ENCODE measurements around the gene CLDN19. TPM values are rescaled to one million over a fixed set of nuclear protein-coding genes. Genes with fewer than 3 reads are reported as not detected.

Gene CLDN19
- total and polyA plus RNA-seq, 4 donors: 0.14 to 5.1 TPM; not detected in 2

DNA sequence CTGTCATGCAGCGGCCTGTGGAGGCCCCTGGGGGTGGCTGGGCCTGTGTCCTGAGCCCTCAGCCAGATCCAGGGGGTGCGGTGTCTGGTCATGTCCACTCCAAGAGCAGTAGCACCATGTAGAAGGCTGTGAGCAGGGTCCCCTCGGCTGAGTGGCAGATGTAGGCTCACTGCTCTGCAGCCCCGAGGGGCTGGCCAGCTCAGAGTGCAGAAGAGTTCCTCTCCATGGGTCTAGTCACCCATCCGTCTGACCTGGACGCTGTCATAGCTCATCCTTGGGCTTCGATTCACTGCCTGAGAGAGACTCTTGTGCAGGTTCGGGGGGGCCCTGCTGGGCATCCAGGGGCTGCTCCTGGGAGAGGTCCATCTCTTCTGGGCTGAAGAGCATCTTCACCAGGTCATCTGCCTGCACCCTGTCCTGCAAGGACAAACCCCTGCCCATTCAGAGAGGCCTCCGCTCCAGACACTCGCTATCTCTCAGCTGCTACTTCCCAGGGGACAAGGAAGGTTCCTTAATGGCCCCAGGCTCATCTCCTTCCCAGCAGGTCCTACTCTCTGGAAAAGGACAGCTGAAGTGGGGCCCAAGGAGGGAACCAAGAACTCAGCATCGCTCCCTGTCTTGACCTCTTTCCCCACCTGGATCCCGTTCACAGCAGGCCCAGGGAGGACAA, 6.5 kb upstream of the CLDN19 start:
- no peak overlapping the region for H3K9ac ChIP-seq (ENCODE audit: low read depth in 1 of 2, low read length in 2 of 2)
- DNase-seq (ENCODE audit: low spot score): no peak
- H3K9me3 ChIP-seq (ENCODE audit: control insufficient read depth in 4 of 4, low read length in 3 of 4): no peaks in the 10 kb centered on the region
- H3K4me3 ChIP-seq (ENCODE audit: low read depth in 1 of 3, low read length in 3 of 3): no peak overlapping the region
- peaks cover 5 to 43% (median 17%) of the 10 kb centered on the region in 4 donors for H3K36me3 ChIP-seq (ENCODE audit: control insufficient read depth in 4 of 4, insufficient read depth in 3 of 4, low read depth in 1 of 4, low read length in 3 of 4)
- H3K4me1 ChIP-seq (ENCODE audit: control insufficient read depth in 4 of 4, insufficient read depth in 4 of 4, low read length in 3 of 4): no peaks in the 10 kb centered on the region
- TF ChIP-seq SP1 (IDR thresholded peaks at IDR 0.05): no peak
- no peak for TF ChIP-seq GABPA (IDR thresholded peaks at IDR 0.05 in 1 of 2, conservative IDR thresholded peaks at IDR 0.05 in 1 of 2)
- no peak for TF ChIP-seq HNF4A (conservative IDR thresholded peaks at IDR 0.05)
- no peak for TF ChIP-seq JUND (IDR thresholded peaks at IDR 0.05)
- no peak for TF ChIP-seq YY1 (IDR thresholded peaks at IDR 0.05)
- no peak overlapping the region for H3K27ac ChIP-seq (ENCODE audit: low read depth in 1 of 2, low read length in 2 of 2)
- 95% methylated on average over 12 of the region's 12 CpGs for WGBS
- no peaks in the 10 kb centered on the region for H3K27me3 ChIP-seq (ENCODE audit: control insufficient read depth in 4 of 4, insufficient read depth in 4 of 4, low read length in 3 of 4)

DNA sequence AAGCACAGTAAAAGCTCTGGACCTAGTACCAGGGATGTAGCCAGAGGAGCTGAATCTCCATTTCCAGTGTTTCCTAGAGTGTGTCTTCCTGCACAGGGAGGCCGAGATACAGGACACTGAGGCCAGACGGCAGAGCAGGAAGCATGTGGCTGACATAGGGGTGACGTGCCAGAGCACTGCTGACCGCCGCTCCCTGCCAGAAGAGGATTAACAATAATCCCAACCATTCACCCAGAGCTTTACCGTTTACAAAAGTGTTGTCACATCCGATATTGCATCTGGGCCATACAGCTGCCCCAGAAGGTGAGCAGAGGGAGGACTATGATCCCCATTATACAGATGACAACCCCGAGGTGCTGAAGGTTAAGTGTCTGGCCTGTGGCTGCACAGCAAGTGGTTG, 5.8 kb upstream of the CLDN19 start:
- Histone ChIP-seq H3K4me1 (ENCODE audit: control insufficient read depth in 4 of 4, insufficient read depth in 4 of 4, low read length in 3 of 4) (no peaks in the 10 kb centered on the region), H3K27ac (ENCODE audit: low read depth in 1 of 2, low read length in 2 of 2) (no peak overlapping the region), H3K27me3 (ENCODE audit: control insufficient read depth in 4 of 4, insufficient read depth in 4 of 4, low read length in 3 of 4) (no peaks in the 10 kb centered on the region), H3K36me3 (ENCODE audit: control insufficient read depth in 4 of 4, insufficient read depth in 3 of 4, low read depth in 1 of 4, low read length in 3 of 4) (peaks cover 5 to 43% (median 17%) of the 10 kb centered on the region in 4 donors), H3K4me3 (ENCODE audit: low read depth in 1 of 3, low read length in 3 of 3) (no peak overlapping the region), H3K9me3 (ENCODE audit: control insufficient read depth in 4 of 4, low read length in 3 of 4) (no peaks in the 10 kb centered on the region), H3K9ac (ENCODE audit: low read depth in 1 of 2, low read length in 2 of 2) (no peak overlapping the region)
- TF ChIP-seq HNF4G (IDR thresholded peaks at IDR 0.05): no peak
- DNase-seq (ENCODE audit: low spot score): no peak
- WGBS: 84% methylated on average over 8 of the region's 8 CpGs

DNA sequence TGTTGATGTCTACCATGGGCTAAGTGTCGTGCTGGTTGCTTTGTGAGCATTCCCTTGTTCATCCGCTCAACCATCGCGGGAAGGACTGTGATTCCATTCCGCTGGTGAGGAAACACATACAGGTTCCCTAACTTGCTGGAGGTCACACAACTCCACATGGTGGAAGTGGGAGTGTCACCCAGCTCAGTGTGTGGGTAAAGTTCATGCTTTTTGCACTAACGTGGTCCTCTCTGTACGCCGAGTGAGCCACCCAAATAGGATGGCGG, 4.0 kb upstream of the CLDN19 start:
- Histone ChIP-seq H3K9ac (ENCODE audit: low read depth in 1 of 2, low read length in 2 of 2) (no peak overlapping the region), H3K4me3 (ENCODE audit: low read depth in 1 of 3, low read length in 3 of 3) (no peak overlapping the region), H3K27me3 (ENCODE audit: control insufficient read depth in 4 of 4, insufficient read depth in 4 of 4, low read length in 3 of 4) (no peaks in the 10 kb centered on the region), H3K9me3 (ENCODE audit: control insufficient read depth in 4 of 4, low read length in 3 of 4) (no peaks in the 10 kb centered on the region), H3K27ac (ENCODE audit: low read depth in 1 of 2, low read length in 2 of 2) (no peak overlapping the region), H3K4me1 (ENCODE audit: control insufficient read depth in 4 of 4, insufficient read depth in 4 of 4, low read length in 3 of 4) (peaks cover 2 to 7% (median 5%) of the 10 kb centered on the region in 4 donors), H3K36me3 (ENCODE audit: control insufficient read depth in 4 of 4, insufficient read depth in 3 of 4, low read depth in 1 of 4, low read length in 3 of 4) (peaks cover 3 to 31% (median 10%) of the 10 kb centered on the region in 4 donors)
- TF ChIP-seq EGR1 (IDR thresholded peaks at IDR 0.05; ENCODE audit: low read depth in 2 of 2) (no peak), GABPA (IDR thresholded peaks at IDR 0.05 in 1 of 2, conservative IDR thresholded peaks at IDR 0.05 in 1 of 2) (no peak), HNF4A (conservative IDR thresholded peaks at IDR 0.05) (no peak), JUND (IDR thresholded peaks at IDR 0.05) (no peak), FOXA2 (IDR thresholded peaks at IDR 0.05) (no peak), YY1 (IDR thresholded peaks at IDR 0.05) (no peak), NR2F2 (IDR thresholded peaks at IDR 0.05) (no peak), RAD21 (IDR thresholded peaks at IDR 0.05) (no peak), HNF4G (IDR thresholded peaks at IDR 0.05) (no peak)
- TF ChIP-seq, protein P1, sequence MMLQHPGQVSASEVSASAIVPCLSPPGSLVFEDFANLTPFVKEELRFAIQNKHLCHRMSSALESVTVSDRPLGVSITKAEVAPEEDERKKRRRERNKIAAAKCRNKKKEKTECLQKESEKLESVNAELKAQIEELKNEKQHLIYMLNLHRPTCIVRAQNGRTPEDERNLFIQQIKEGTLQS (IDR thresholded peaks at IDR 0.05): no peak
- TF ChIP-seq, protein P2, sequence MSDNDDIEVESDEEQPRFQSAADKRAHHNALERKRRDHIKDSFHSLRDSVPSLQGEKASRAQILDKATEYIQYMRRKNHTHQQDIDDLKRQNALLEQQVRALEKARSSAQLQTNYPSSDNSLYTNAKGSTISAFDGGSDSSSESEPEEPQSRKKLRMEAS (IDR thresholded peaks at IDR 0.05): no peak
- TF ChIP-seq, protein P3, sequence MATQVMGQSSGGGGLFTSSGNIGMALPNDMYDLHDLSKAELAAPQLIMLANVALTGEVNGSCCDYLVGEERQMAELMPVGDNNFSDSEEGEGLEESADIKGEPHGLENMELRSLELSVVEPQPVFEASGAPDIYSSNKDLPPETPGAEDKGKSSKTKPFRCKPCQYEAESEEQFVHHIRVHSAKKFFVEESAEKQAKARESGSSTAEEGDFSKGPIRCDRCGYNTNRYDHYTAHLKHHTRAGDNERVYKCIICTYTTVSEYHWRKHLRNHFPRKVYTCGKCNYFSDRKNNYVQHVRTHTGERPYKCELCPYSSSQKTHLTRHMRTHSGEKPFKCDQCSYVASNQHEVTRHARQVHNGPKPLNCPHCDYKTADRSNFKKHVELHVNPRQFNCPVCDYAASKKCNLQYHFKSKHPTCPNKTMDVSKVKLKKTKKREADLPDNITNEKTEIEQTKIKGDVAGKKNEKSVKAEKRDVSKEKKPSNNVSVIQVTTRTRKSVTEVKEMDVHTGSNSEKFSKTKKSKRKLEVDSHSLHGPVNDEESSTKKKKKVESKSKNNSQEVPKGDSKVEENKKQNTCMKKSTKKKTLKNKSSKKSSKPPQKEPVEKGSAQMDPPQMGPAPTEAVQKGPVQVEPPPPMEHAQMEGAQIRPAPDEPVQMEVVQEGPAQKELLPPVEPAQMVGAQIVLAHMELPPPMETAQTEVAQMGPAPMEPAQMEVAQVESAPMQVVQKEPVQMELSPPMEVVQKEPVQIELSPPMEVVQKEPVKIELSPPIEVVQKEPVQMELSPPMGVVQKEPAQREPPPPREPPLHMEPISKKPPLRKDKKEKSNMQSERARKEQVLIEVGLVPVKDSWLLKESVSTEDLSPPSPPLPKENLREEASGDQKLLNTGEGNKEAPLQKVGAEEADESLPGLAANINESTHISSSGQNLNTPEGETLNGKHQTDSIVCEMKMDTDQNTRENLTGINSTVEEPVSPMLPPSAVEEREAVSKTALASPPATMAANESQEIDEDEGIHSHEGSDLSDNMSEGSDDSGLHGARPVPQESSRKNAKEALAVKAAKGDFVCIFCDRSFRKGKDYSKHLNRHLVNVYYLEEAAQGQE (IDR thresholded peaks at IDR 0.05): no peak
- TF ChIP-seq, protein P4, sequence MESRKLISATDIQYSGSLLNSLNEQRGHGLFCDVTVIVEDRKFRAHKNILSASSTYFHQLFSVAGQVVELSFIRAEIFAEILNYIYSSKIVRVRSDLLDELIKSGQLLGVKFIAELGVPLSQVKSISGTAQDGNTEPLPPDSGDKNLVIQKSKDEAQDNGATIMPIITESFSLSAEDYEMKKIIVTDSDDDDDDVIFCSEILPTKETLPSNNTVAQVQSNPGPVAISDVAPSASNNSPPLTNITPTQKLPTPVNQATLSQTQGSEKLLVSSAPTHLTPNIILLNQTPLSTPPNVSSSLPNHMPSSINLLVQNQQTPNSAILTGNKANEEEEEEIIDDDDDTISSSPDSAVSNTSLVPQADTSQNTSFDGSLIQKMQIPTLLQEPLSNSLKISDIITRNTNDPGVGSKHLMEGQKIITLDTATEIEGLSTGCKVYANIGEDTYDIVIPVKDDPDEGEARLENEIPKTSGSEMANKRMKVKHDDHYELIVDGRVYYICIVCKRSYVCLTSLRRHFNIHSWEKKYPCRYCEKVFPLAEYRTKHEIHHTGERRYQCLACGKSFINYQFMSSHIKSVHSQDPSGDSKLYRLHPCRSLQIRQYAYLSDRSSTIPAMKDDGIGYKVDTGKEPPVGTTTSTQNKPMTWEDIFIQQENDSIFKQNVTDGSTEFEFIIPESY (IDR thresholded peaks at IDR 0.05): no peak
- WGBS: 77% methylated on average over 9 of the region's 9 CpGs
- no peak for DNase-seq (ENCODE audit: low spot score)

All from liver (tissue), 9 donors.